ENCODE data around the gene STH. TPM values are rescaled to one million over a fixed set of nuclear protein-coding genes. Genes with fewer than 3 reads are reported as not detected.

STH gene
- total and polyA plus RNA-seq, 10 of the 15 experiments (the other 5 are each of a cell fraction or from before 2014, with no cell fraction given), result not detected

GRCh38 chr17:46042246-46042645 lies 43.2 kb downstream of the STH start (continued):
- TF ChIP-seq NR2C2 (IDR thresholded peaks at IDR 0.05; ENCODE audit: borderline replicate concordance, control insufficient read depth, insufficient read length, low read depth) (no peak), IRF3 (IDR thresholded peaks at IDR 0.05) (no peak), EGR1 (IDR thresholded peaks at IDR 0.05; ENCODE audit: borderline replicate concordance in 1 of 2, low read depth in 2 of 2, low read length in 2 of 2) (no peak), TAF1 (IDR thresholded peaks at IDR 0.05; ENCODE audit: borderline replicate concordance, low read depth, low read length) (no peak), DPF2 (IDR thresholded peaks at IDR 0.05) (no peak), GABPA (IDR thresholded peaks at IDR 0.05; ENCODE audit: low read depth) (no peak)

- in situ Hi-C loops (cut with MboI), result loop anchor here (5.0 kb wide), 1 partner anchor 144 kb away; no protein-coding TSS in a partner anchor
- CTCF ChIA-PET, result interaction anchor here (1.1 to 5.8 kb wide), 9 partner anchors 14 to 168 kb away, joined by 3 to 120 read pairs (median 9); no protein-coding TSS in a partner anchor
- TF ChIP-seq ATF3 (IDR thresholded peaks at IDR 0.05; ENCODE audit: borderline replicate concordance, extremely low read depth, low read depth, low read length) (no peak), ZNF274 (IDR thresholded peaks at IDR 0.05; ENCODE audit: insufficient read depth, insufficient read length) (no peak), CUX1 (IDR thresholded peaks at IDR 0.05; ENCODE audit: insufficient replicate concordance, low read depth, low read length) (no peak), POLR2A (IDR thresholded peaks at IDR 0.05; ENCODE audit: low read depth, low read length) (no peak), FOS (IDR thresholded peaks at IDR 0.05; ENCODE audit: borderline replicate concordance, extremely low read depth, insufficient read length) (no peak), ZNF592 (IDR thresholded peaks at IDR 0.05) (no peak)
These were observed 43.9 kb downstream of the STH start for GRCh38 chr17:46042925-46043324.

More at GRCh38 chr17:46042925-46043324, 43.9 kb downstream of the STH start:
- Histone ChIP-seq H3K4me3 (no peak overlapping the region), H3K36me3 (ENCODE audit: control insufficient read depth in 2 of 2, insufficient read depth in 2 of 2, low read length in 1 of 2) (peaks cover 16 to 47% of the 10 kb centered on the region in 2 experiments), H3K9ac (ENCODE audit: control insufficient read depth, insufficient read depth, low read length) (no peak overlapping the region), H3K79me2 (ENCODE audit: control insufficient read depth, insufficient read depth, low read length) (no peaks in the 10 kb centered on the region), H3K9me3 (replicated peaks; ENCODE audit: control insufficient read depth, insufficient read depth, low read length) (no peaks in the 10 kb centered on the region), H4K20me1 (ENCODE audit: control insufficient read depth, insufficient read depth) (no peaks in the 10 kb centered on the region), H3K4me1 (ENCODE audit: control insufficient read depth, insufficient read depth, low read length) (no peaks in the 10 kb centered on the region), H3K27ac (ENCODE audit: control insufficient read depth, insufficient read depth) (no peak overlapping the region), H2AFZ (ENCODE audit: control insufficient read depth, low read depth, low read length) (no peak overlapping the region), H3K4me2 (ENCODE audit: control insufficient read depth, insufficient read depth) (no peak overlapping the region), H3K27me3 (replicated peaks in 1 of 2; ENCODE audit: control insufficient read depth in 2 of 2, insufficient read depth in 2 of 2, low read length in 1 of 2) (no peaks in the 10 kb centered on the region)
- ChIA-PET RAD21 (ENCODE audit: unreplicated experiment) (interaction anchor here (1.1 to 1.6 kb wide), 5 partner anchors 133 to 170 kb away, joined by 3 to 12 read pairs (median 4); partner anchors contain the start of gene KANSL1), SMC1A (ENCODE audit: uncharacterized antibody, unreplicated experiment) (interaction anchor here (0.7 to 4.5 kb wide), 7 partner anchors 9 to 173 kb away, joined by 3 to 88 read pairs (median 3); no protein-coding TSS in a partner anchor), POLR2A (no interaction called here)
- intact Hi-C loops (cut with micrococcal nuclease; ENCODE audit: unreplicated experiment), result loop anchor here (5.0 kb wide), 1 partner anchor 36 kb away; no protein-coding TSS in a partner anchor
- FAIRE-seq (no peak), ATAC-seq (no peak), DNase-seq (ENCODE audit: low read depth, low spot score) (no peak)
- 94% methylated on average over 3 of the region's 3 CpGs for WGBS (ENCODE audit: insufficient coverage, insufficient replicate concordance, low lambda C conversion rate, missing lambda C conversion rate)
- BruUV-seq (replicated peaks), result no TSS peak

All from GM12878 (cell line).